ENCODE measurements around the gene DUS2.

DUS2 gene

DNA sequence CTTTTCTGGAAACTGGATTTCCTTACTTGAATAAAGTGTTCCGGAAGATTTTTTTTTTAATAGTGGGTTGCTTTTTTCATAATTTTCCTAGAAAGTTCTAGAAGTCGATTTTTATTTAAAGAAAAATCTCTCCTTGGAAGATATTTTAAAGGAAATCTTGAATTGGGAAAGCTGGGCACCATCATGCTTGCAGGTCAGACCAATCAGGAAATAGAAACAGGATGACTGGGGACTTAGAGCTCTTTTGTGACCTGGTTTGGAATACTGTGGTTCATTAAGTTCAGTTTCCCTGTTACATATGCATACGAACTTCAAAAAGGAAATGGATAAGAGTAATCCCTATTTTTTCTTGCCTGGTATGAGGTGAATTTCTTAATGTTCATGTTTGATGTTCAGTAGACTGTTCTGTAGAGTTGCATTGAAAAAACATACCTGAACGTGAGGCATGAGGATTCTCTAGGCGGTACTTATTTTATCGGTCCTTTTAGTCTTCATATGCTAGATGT, 63.3 kb downstream of the DUS2 start:
- no peak for DNase-seq (ENCODE audit: low spot score)
- TF ChIP-seq CTCF (IDR thresholded peaks at IDR 0.05; ENCODE audit: extremely low read depth, missing control alignments), result no peak

DNA sequence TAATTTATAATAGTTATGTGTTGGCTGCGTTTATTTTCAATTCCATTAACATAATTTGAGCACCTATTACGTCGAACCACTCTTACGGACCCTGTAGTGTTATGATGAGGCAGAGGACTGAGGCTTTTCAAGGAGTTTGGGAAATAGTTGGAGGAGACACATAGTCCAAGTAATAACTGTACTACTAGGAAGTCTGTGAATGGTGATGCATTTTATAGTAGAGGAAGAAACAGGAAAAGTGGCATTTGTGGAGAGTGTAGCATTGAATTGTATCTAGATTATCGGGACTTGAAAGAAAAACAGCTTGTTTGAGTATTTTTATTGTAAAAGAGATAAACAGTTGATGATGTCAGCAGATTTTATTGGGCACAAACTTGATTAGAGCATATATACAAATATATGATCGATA, 63.8 kb downstream of the DUS2 start:
- TF ChIP-seq CTCF (IDR thresholded peaks at IDR 0.05; ENCODE audit: extremely low read depth, missing control alignments), result no peak
- no peak for DNase-seq (ENCODE audit: low spot score)

DNA sequence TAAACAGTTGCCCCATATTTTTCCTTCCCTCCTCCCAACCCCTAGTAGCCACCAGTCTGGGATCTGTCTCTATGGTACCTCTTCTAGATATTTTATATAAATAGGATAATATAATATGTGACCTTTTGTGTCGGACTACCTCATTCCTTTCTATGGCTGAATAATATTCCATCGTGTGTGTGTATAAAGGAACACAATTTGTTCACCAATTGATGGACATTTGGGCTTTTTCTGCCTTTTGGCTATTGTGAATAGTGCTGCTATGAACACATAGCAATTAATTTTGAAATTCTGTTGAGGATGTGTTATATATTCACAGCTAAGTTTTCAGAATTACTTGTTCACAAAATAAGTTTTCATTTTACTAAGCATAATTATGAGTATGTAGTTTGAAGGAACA, 64.6 kb downstream of the DUS2 start:
- no peak for TF ChIP-seq CTCF (IDR thresholded peaks at IDR 0.05; ENCODE audit: extremely low read depth, missing control alignments)
- no peak for DNase-seq (ENCODE audit: low spot score)

- DNase-seq (ENCODE audit: low spot score), result no peak
These were observed 65.3 kb downstream of the DUS2 start for GRCh38 chr16:68088130-68088972.

DNA sequence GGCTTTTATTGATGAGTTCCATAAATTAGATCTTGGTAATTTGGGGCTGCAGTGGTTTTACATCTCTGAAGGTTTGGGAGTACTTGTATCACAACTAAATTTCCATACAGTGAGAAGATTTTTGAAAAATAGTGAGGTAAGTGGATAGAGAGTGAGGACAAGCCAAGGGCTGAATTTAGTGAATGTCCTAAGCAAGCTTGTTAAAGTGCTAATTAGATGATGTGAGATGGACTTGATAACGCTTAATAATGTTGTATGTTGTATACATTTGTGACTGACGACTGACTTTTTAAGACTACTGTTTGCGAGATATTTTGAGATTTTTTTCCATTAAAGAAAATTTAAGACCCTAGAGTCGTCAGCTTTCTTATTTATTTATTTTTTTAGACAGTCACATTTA, 66.0 kb downstream of the DUS2 start:
- DNase-seq (ENCODE audit: low spot score), result no peak
- no peak for TF ChIP-seq CTCF (IDR thresholded peaks at IDR 0.05; ENCODE audit: extremely low read depth, missing control alignments)

More at GRCh38 chr16:68088130-68088972, 65.3 kb downstream of the DUS2 start:
- no peak for TF ChIP-seq CTCF (IDR thresholded peaks at IDR 0.05; ENCODE audit: extremely low read depth, missing control alignments)

- DNase-seq (ENCODE audit: low spot score), result no peak
These were observed 67.0 kb downstream of the DUS2 start for GRCh38 chr16:68090130-68090529.

More at GRCh38 chr16:68090130-68090529, 67.0 kb downstream of the DUS2 start:
- no peak for TF ChIP-seq CTCF (IDR thresholded peaks at IDR 0.05; ENCODE audit: extremely low read depth, missing control alignments)

All from GM20000 (cell line).